Lung microvascular endothelial cell (primary cell): ENCODE data around the gene PLXNA4. TPM values are rescaled to one million over a fixed set of nuclear protein-coding genes. Genes with fewer than 3 reads are reported as not detected.

ENCODE experiments used
- DNase-seq, 2 donors: peaks; one replicate each; pipeline versions ENCODE4 v3.0.0 to v3.0.0-alpha.2; 2010; ENCODE audit warnings: low read depth in 2 of 2
- total RNA-seq: library from RNA; depleted of rRNA; stranded (reverse); fragments of >200 nt; gene quantifications from 2 replicates; pipeline ENCODE4 v1.2.1, GENCODE V29; 2014

The PLXNA4 gene
- total RNA-seq, 1 donor from 2014 or later, result 6.9 TPM

GRCh38 chr7:132441935-132442334, 134.3 kb downstream of the PLXNA4 start:
- DNase-seq, result no peak

DNA sequence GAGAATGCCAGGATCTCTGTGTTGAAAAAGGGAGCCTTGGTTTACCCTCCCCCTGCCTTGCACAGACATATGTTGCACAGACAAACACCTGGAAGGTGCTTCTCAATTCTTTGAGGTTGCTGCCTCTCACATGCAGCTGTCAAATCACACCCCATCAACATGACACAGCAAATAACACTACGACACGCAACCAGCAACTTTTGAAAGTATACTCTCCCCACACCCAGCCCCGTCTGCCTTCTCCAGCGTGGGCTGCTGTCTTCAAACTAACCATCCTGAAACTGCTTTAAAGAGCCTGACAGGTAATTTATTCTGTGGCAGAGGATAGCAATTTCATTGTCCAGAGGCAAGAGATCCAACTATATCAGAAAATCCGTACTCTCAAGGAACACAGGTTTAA, 136.1 kb downstream of the PLXNA4 start:
- DNase-seq, result no peak

- DNase-seq, result no peak
Measured at GRCh38 chr7:132438926-132439325, 137.3 kb downstream of the PLXNA4 start.

GRCh38 chr7:132437730-132438129, 138.5 kb downstream of the PLXNA4 start:
- DNase-seq, result peak; percentile 63 to 67

- DNase-seq, result peak; percentile 64 to 84
Measured at GRCh38 chr7:132436121-132436520, 140.1 kb downstream of the PLXNA4 start.

DNA sequence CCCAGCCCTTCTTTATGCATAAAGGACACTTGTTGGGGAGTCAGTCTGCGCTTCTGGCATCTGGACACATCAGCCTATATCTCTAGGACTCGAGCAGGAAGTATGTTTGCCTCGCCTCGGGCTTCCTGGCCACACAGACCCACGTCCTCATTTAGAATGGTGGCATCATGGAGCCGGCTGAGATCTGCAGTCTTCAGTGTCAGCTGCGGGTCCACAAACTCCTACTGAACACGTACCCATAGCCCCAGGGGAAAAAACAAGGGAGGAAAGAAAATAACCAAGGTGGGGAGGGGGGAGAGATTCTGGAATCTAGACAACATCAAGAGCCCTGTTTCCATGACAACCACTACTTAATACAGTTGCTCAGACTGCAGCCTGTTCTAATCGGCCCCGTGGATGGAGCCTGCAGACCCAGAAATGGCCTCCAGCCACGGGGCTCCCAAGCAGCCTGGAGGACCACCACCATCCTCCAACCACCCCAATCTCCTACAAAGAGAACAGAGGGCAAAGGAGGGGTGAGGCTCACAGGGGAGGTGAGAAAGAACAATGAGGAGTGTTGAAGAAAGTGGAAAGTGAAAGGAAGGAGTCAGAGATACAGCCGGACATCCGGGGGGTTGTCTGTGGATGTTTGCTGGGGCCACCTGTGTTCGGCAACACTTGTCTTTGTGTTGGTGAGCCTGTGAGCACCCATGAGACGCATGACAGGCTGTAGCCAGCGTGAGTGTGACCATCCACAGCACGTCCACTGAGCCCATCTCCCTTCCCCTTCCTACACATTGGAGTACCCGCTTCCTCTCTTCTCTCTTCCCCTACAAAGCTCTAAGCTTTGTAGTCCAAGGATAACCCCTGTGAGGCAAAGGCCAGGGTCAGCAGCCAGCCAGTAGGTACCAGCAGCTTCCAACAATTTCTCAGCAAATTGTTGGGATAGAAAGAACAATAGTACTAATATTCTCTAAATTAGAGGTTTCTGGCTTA, 141.0 kb downstream of the PLXNA4 start:
- DNase-seq, result peak in 1 of 2 donors; percentile 16

- DNase-seq, result no peak
Measured at GRCh38 chr7:132434041-132434440, 142.2 kb downstream of the PLXNA4 start.

DNA sequence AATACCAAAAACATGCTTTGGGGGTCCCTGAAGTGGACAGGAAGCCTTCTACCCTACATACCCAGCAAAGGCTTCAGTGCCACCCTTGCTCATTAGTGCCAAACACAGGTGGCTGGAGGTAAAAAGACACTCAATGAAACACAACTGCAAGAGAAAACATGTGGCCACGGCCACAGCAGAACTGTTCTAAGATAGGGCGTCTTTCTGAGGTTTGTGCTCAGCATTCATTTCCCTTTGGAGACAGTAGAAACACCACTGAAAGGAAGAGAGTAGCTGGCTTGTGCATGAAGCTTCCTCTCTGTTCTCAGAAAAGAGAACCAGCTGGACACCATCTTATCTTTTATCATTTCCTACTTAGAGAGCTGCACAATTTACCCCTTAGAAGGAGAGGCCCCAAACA, 143.0 kb downstream of the PLXNA4 start:
- no peak for DNase-seq

DNA sequence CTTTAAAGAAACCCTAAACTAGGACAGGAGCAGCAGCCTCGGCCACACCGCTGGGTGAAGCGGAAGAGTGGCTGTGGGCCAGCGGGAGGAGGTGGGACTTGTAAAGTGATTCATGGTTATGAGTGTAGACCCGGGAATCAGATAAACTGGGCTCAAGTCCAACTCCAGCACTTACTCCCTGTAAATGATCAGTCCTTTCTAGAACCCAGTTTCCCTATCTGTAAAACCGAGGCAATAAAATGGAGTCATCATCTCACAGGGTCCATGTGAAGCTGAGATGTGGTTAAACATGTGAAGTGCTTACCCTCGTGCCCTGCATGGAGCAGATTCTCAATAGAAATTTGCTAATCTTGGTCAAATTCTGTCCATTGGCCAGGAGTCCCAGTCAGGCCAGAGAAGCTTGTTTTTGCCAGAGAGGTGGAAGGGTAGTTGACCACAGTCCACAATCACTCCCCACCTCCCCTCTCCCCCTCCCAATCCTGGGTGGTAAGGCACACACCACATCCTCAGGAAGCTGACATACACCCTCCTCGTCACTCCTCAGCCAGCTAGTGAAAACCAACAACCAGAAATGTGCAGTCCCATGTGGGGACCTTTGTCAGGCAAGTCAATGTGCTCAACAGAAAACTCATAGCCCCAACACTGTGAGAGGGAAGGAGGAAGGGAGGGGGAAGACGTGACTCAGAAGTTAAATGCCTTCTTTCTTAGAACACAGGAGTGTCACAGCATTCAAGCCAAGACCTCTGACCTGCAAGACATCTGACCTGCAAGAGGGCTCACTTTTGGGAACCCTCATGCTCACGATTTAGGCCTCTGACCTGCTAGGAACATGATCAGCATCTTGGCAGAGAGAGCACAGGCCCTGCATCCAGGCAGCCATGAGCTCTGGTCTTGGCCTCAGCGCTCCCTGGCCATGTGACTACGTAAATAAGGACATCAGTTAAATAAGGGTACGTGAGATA, 145.1 kb downstream of the PLXNA4 start:
- peak; percentile 93 to 96 for DNase-seq

GRCh38 chr7:132430041-132430855, 146.0 kb downstream of the PLXNA4 start:
- peak; percentile 51 to 60 for DNase-seq

- no peak for DNase-seq
Measured at GRCh38 chr7:132429181-132429580, 147.1 kb downstream of the PLXNA4 start.

DNA sequence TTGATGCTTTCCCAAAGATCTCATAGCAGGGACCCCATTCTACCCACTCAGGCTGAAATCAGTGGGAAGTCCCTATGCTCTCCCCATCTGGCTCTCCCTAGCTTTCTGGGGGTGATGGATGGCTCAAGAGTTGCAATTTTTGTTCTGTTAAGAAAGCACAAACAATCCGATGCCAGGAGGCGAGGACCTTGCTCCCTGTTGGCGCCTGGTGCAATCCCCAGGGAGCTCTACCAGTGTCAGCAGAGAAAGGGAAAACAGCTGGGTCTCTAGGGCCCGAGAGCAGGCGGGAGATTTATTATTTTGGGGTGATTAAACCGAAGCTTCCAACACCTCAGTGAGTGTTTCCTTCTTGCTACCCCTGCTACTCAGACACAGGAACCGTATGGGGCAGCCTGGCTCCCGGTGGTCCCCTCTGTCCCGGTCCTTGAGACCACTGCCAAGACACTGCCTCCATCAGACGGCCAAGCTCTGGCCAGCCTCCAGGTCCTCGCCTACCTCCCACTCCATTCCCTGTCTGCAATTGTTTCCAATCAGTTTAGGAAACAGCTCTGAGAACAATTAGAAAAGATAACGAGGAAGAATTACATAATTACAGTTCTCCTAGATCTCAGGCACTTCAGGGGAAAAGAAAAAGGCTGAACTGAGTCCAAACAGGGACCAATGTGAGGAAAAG, 147.9 kb downstream of the PLXNA4 start:
- no peak for DNase-seq

- no peak for DNase-seq
Measured at GRCh38 chr7:132425942-132426341, 150.3 kb downstream of the PLXNA4 start.

DNA sequence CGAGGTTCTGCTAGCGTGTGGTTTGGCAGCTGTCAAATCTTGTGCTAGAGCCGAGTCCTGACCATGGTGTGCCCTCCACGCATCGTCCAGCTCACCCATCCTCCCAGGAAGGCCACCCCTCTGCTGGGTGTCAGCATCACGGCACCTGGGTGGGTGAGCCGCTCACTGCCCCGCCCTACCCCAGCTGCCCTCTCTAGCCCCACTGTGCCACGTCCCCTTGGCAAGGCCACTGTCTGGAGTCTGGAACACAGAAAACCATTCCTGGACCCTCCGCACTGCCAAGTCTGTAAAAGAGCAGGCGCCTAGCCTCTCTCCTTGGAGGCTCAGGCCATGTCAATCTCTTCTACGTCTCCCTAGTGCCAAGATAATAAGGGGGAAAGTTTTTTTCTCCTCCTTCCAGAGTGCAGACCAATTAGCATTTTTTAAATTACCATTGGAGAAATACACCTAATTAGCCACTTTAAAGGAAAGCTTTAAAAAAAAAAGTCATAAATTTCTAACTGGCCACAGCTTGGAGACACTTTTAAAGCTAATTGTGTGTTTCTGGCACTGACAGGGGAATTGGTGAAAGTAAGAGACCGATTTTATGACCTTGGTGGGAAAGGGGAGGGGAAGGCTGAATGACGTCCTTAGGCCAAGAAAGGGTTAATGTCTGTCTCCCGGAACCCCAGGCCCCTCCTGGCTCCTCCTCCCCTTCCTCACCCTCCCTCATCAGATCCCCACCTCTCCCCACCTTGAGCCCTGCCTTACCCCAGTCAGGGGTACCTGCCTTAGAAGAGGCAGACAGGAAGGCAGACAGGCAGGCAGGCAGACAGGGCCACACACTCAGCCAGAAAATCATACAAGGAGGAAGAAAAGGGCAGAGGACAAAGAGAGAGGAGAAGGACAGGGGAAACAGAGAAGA, 151.2 kb downstream of the PLXNA4 start:
- DNase-seq, result no peak

DNA sequence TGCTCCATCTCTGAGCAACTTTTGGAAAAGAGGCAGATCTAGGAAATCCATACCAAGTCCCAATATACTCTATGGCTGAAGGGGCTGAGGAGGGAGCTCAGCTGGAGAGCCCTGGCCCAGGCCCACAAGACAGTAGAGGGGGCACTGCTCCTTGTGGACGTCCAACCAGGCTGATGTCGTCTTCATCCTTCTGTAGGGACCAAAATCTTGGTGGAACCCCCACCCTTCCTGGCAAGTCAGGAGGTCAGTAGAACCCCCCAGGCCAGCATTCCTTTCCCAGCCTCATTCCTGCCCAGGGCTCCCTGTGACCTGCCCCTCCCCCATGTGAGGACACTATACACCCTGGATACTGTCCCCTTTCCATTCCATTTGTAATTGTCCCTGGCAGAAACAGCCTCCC, 152.0 kb downstream of the PLXNA4 start:
- DNase-seq, result no peak

DNA sequence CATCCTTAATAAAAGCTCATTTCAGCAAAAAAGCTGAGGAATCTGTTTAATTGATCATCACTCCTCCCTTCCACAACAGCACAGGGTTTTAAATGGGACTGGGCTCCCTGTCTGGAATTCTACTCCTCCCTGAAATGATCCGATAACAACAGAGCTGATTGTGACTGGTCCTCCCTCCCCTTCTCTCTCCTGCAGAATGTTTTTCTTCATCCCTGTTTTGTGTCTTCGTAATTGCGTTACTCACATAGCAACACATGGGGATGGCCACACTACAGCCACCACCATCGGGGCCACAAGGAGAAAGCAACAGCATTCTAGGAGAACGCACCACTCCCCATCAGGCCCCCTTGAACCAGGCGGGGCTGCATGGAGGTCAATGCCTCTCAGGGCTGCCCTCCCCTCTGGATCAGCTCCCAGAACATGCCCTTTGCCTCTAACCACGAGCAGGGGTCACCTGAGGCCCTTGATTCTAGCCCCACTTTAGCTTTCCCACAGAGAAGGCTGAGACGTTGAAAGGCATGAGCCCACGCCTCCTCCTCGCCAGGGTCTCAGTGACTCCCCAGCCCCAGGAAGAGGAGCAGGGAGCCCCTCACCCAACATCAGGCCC, 152.6 kb downstream of the PLXNA4 start:
- DNase-seq, result no peak

DNA sequence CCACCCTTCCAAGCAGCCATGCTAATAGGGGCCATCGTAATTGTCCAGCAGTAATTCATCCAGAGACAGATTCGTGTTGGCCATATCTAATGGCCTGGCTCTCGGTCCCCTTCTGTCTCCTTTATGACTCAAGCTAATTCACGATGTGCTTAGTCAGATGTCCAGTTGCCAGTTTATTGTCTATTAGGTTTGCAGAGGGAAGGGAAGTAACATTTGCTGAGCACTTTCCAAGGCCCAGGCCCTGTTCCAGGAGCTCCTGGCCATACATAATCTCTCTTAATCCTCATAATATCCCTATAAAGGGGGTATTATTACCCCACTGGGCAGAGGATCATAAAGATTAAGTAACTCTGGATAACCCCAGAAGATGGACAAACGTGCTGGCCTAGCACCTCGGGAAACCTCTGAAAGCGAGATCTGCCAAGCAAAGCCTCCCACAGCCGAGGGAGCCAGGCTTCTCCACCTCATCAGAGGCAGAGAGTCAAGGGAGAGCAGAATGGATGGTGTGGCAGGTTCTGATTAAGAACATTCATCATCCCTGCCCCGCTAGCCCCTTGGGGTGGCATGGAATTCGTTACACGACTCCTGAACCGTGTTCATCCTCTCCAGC, 153.7 kb downstream of the PLXNA4 start:
- peak; percentile 58 to 65 for DNase-seq

DNA sequence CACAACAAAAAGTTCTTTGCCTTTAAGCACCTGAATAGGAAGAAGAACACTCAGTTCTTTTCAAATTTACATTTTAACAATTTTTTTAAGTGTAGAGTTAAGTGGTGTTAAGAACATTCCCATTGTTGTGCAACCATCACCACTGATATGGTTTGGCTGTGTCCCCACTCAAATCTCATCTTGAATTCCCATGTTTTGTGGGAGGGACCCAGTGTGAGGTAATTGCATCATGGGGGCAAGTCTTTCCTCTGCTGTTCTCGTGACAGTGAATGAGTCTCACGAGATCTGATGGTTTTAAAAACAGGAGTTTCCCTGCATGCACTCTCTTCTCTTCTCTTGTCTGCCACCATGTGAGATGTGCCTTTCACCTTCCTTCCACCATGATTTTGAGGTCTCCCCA, 155.7 kb downstream of the PLXNA4 start:
- no peak for DNase-seq

DNA sequence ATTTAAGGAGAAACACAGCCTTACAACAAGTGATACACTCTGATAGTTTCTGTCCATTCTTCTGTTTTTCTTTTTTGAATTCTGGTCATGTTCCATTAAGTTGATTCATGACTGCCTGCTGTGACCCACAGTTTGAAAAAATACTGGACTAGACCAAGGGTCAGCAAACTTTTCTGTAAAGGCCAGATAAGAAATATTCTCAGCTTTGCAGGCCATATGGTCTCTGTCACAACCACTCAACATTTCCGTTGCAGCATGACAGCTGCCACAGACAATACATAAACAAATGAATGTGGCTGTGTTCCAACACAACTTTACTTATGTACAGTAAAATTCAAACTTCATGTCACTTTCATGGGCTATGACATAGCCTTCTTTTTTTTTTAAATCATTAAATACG, 156.7 kb downstream of the PLXNA4 start:
- peak; percentile 93 to 97 for DNase-seq
